Adrenal gland (tissue), 5 donors: Measurements from ENCODE around the gene OR2H2.

ENCODE experiments used
- POLR2A ChIP-seq, 2 donors: fragments of 450-650 bp; IDR thresholded peaks; one replicate each; pipeline ENCODE4 v1.6.1; 2017; ENCODE audit warnings: antibody characterized with exemption in 2 of 2, mild to moderate bottlenecking in 2 of 2, moderate library complexity in 1 of 2
- TF ChIP-seq, protein P1 (sequence below), 6 experiments: fragments of 450-650 bp in 4 of 6; fragments of 200-600 bp in 2 of 6; sonication (generic) in 1 of 6; IDR thresholded peaks; 1 replicate in 5 of 6; 2 replicates in 1 of 6; pipeline versions ENCODE4 v1.5.1 to v1.8.0; 2016 to 2021; ENCODE audit warnings: antibody characterized with exemption in 6 of 6, mild to moderate bottlenecking in 2 of 6, moderate library complexity in 1 of 6
- donor health status: DM: no; HTN: no; CAD: no.

DNA sequence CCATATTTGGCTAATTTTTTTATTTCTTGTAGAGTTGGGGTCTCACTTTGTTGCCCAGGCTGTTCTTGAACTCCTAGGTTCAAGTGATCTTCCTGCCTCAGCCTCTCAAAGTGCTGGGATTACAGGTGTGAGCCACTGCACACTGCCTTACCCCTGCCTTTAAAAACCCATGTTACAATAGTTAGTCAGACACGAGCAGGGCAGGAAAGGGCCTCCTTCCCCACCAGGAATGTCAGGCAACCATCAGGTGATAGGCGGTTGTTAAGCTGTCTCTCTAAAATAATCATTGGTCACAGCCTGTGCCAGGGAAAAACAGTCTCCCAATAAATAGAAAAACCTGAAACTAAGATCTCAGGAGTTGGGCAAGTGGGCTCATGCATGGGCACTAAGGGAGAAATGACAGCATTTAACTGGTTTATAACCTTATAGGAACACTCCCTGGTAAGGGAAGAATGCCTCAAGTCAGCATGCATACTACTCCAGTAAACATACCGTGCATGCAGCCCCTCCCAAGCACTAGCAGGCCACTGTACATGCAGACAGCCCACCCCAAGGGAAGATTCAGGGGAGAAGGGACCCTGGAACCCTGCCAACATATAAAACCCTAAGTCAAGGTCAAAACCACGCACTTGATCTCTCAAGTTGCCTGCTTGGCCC is 8.4 kb downstream of the OR2H2 start:
- TF ChIP-seq POLR2A (IDR thresholded peaks at IDR 0.05), result no peak
- TF ChIP-seq, protein P1, sequence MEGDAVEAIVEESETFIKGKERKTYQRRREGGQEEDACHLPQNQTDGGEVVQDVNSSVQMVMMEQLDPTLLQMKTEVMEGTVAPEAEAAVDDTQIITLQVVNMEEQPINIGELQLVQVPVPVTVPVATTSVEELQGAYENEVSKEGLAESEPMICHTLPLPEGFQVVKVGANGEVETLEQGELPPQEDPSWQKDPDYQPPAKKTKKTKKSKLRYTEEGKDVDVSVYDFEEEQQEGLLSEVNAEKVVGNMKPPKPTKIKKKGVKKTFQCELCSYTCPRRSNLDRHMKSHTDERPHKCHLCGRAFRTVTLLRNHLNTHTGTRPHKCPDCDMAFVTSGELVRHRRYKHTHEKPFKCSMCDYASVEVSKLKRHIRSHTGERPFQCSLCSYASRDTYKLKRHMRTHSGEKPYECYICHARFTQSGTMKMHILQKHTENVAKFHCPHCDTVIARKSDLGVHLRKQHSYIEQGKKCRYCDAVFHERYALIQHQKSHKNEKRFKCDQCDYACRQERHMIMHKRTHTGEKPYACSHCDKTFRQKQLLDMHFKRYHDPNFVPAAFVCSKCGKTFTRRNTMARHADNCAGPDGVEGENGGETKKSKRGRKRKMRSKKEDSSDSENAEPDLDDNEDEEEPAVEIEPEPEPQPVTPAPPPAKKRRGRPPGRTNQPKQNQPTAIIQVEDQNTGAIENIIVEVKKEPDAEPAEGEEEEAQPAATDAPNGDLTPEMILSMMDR (IDR thresholded peaks at IDR 0.05), result no peak
